ENCODE data around the gene FBXW12.

DNA sequence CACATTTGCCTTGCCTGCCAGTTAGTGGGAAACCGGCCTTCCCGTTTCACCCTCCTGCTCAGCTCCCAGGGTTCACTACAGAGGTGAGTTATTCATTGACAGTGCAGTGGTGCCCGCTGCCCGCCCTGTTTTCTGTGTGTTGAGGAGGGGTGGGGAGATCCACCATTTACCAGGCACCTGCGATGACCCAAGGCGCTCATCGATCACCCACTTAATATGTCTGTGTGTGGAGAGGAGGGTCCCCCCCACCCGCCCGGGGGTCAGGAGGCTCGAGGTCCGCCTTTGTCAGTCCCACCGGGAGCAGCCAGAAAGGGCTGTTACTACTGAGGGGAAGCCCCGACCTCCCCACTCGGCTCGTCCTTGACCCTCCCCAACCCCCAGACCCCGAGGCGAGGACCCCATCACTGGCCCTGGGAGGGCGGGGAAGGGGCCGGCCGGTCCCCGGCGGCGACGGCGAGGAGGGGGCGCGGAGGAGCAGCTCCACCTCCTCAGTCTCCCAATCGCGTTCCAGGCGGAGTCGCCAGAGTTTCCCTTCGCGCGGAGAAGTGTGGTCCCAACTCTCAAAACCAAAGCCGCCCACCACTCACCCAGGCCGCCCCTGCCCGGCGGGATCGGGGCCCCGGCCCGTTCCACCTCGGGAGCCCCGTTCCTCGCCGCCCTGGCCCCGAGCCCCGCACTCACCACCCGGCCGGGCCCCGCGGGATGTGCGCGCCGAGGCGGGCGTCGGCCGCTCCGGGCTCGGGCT lies 56.7 kb downstream of the FBXW12 start:
- TF ChIP-seq, protein P1, sequence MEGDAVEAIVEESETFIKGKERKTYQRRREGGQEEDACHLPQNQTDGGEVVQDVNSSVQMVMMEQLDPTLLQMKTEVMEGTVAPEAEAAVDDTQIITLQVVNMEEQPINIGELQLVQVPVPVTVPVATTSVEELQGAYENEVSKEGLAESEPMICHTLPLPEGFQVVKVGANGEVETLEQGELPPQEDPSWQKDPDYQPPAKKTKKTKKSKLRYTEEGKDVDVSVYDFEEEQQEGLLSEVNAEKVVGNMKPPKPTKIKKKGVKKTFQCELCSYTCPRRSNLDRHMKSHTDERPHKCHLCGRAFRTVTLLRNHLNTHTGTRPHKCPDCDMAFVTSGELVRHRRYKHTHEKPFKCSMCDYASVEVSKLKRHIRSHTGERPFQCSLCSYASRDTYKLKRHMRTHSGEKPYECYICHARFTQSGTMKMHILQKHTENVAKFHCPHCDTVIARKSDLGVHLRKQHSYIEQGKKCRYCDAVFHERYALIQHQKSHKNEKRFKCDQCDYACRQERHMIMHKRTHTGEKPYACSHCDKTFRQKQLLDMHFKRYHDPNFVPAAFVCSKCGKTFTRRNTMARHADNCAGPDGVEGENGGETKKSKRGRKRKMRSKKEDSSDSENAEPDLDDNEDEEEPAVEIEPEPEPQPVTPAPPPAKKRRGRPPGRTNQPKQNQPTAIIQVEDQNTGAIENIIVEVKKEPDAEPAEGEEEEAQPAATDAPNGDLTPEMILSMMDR (IDR thresholded peaks at IDR 0.05; ENCODE audit: poor library complexity), result no peak
- TF ChIP-seq EZH2phosphoT487 (IDR thresholded peaks at IDR 0.05; ENCODE audit: low read depth, severe bottlenecking, unreplicated experiment) (no peak), EZH2 (IDR thresholded peaks at IDR 0.05; ENCODE audit: borderline replicate concordance) (no peak)
